Measurements from ENCODE around the gene EDA.
"Not testable (repeated sequence)": the region's sequence is repeated elsewhere in the genome, so short reads cannot be mapped to it uniquely, and the experiment has no call there.

GRCh38 chrX:69859999-69860398 lies 244.1 kb downstream of the EDA start:
- TF ChIP-seq NR2C2 (IDR thresholded peaks at IDR 0.05; ENCODE audit: borderline replicate concordance, control insufficient read depth, insufficient read length, low read depth); POLR2AphosphoS5 (IDR thresholded peaks at IDR 0.05; ENCODE audit: low read length); HDAC2 (IDR thresholded peaks at IDR 0.05); NFYB (IDR thresholded peaks at IDR 0.05; ENCODE audit: insufficient read depth, low read depth, low read length); CTCF (IDR thresholded peaks at IDR 0.05 in 2 of 3, conservative IDR thresholded peaks at IDR 0.05 in 1 of 3; ENCODE audit: control insufficient read depth in 2 of 3, extremely low read depth in 1 of 3, insufficient read depth in 1 of 3, low read depth in 3 of 3, low read length in 3 of 3); GATAD2B (conservative IDR thresholded peaks at IDR 0.05; ENCODE audit: low read depth); EZH2 (IDR thresholded peaks at IDR 0.05; ENCODE audit: borderline replicate concordance, control insufficient read depth, low read depth, low read length); EGR1 (IDR thresholded peaks at IDR 0.05; ENCODE audit: borderline replicate concordance in 1 of 2, low read depth in 2 of 2, low read length in 2 of 2); PML (IDR thresholded peaks at IDR 0.05; ENCODE audit: low read length); TCF12 (IDR thresholded peaks at IDR 0.05; ENCODE audit: low read depth, low read length); NR2C1 (IDR thresholded peaks at IDR 0.05); POLR2AphosphoS2 (IDR thresholded peaks at IDR 0.05; ENCODE audit: low read depth, low read length); CHD4 (IDR thresholded peaks at IDR 0.05); REST (IDR thresholded peaks at IDR 0.05; ENCODE audit: low read depth, low read length): not testable (repeated sequence)
